ELR (cell line): ENCODE results near the gene USP36.
"Not testable (repeated sequence)": the region's sequence is repeated elsewhere in the genome, so short reads cannot be mapped to it uniquely, and the experiment has no call there.

ENCODE experiments used
- DNase-seq: peaks from one replicate; pipeline ENCODE4 v3.0.0-alpha.2; 2015; ENCODE audit warnings: low read depth

Gene USP36

DNA sequence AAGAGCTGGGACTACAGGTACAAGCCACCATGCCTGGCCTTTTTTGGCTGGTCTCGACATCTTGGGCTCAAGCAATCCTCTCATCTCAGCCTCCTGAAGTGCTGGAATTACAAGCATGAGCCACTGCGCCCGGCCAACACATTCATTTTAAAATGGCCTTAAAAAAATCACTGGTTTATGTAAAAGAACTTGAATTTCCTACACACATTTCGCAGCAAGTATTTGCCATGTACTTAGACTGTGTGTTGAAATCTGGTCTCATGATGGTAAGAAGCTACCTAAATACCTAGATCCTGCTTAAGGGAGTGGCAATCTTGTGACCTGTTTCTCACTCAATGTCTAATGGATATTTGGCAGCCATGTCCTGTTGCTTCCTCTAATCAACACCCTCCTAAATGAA, 50.1 kb downstream of the USP36 start:
- no peak for DNase-seq

- DNase-seq: no peak
Observed at GRCh38 chr17:78789663-78790181, 50.9 kb downstream of the USP36 start.

DNA sequence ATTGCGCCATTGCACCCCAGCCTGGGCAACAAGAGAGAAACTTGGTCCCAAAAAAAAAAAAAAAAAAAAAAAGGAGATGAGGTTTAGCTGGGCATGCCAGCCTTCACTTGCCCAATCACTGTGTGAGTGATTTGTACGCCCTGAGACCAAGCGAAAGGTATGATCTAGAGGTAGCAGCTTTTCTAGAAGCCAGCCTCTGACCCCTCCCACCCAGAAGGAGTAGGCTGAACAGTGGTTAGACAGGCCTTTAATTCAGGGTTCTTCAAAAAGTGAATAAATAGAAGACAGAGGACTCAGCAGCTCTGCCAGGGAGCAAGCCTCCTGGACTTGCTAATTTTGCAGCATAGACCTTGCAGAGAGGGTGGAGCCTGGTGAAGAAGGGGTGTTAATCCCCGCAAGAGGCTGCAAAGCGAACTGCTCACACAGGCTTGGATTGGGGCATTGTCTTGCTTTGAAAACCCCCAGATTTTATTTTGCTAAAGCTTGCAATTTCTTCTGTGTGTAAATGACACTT, 51.4 kb downstream of the USP36 start:
- no peak for DNase-seq

- DNase-seq: no peak
Observed at GRCh38 chr17:78788451-78788850, 52.2 kb downstream of the USP36 start.

- DNase-seq: no peak
Observed at GRCh38 chr17:78787444-78787843, 53.2 kb downstream of the USP36 start.

- DNase-seq: no peak
Observed at GRCh38 chr17:78785663-78786057, 55.0 kb downstream of the USP36 start.

DNA sequence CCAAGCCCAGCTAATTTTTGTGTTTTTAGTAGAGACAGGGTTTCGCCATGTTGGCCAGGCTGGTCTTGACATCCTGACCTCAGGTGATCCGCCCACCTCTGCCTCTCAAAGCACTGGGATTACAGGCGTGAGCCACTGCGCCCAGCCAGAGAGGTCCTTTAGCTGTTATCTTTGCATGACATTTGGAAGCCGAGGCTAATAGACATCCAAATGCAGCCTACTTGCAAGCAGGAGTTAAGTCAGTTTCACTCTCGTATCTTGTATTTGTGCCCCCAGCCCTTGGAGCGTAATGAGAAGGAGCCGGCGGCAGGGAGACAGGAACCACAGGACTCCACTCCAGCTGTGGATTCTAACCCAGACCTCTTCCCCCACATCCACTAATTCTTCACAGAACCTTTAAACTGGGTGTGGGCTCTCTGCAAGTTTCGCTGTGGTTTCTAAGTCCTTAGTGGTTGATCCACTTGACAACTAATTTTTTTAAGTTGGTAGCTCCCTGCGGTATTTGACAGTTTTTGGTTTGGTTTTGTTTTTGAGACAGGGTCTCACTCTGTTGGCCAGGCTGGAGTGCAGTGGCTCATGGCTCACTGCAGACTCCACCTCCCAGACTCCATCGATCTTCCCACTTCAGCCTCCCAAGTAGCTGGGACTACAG, 55.5 kb downstream of the USP36 start:
- DNase-seq: no peak

GRCh38 chr17:78784352-78784751, 56.3 kb downstream of the USP36 start:
- DNase-seq: no peak

- DNase-seq: no peak
Observed at GRCh38 chr17:78783711-78784324, 56.8 kb downstream of the USP36 start.

DNA sequence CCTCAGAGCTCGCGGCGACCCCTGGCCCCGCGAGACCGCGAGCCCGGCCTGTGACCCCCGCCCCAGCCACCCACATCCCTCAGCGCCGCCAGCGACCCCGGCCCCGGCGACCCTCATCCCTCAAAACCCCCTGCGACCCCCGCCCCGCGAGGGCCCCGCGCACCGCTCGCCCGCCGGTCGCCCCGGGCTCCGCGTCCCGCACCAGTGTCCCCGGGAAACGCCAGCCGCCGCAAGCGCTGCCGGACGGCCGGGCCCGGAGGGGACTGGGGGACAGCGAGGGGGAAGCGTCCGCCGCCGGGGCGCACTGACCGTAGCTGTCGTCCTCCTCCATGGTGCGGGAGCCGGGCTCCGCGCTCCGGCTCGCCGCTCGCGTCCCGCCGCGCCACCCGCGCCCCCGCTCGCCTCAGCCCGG, 58.7 kb downstream of the USP36 start, which contains the start of gene CYTH1:
TSS of gene CYTH1 (minus strand) at position 381 of the 412 bp plus-strand sequence. CDS start at position 331, 50 bp downstream.
- DNase-seq: no peak

GRCh38 chr17:78781104-78781892, 59.3 kb downstream of the USP36 start:
- peak; percentile 63 for DNase-seq

DNA sequence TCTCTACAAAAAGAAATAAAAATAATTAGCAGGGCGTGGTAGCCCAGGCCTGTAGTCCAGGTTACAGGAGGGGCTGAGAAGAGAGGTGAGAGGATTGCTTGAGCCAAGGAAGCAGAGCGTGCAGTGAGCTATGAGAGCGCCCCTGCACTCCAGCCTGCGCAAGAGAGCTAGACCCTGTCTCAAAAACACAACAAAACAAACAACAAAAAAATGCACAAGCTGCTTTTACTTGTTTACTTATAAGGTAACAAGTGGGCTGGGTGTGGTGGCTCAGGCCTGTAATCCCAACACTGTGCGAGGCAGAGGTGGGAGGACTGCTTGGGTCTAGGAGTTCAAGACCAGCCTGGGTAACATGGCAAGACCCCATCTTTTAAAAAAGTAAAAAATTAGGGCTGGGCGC, 60.3 kb downstream of the USP36 start:
- DNase-seq: no peak

DNA sequence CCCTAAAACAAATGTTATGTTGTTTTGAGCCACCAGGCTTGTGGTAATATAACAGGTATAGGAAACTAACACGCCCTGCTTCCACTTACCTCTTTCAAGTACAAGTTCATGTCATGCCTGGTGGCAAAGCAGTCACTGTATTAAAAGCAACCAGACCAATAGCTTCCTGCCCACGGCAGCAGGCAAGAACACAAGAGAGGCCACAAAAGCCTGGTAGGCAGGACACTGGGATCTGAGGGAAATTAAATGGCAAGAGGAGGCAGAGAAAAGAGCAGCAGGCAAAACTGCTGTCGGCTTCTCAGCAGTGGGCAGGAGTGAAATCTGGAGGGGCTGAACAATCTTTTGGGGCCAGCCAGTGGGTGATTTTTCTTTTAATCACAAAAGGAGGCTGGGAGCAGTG, 60.8 kb downstream of the USP36 start:
- DNase-seq: no peak

GRCh38 chr17:78779286-78779651, 61.3 kb downstream of the USP36 start:
- DNase-seq: not testable (repeated sequence)

DNA sequence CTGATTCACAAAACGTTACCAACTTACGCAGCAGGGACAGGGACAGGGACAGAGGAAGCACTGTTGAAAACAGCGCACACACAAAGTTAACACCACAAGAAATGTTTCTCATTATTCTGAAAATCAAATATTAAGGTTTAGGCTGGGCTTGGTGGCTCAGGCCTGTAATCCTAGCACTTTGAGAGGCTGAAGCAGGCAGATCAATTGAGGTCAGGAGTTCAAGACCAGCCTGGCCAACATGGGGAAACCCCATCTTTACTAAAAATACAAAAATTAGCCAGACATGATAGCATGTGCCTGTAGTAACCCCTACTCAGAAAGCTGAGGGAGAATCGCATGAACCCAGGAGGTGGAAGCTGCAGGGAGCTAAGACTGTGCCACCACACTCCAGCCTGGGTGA, 62.7 kb downstream of the USP36 start:
- no peak for DNase-seq

GRCh38 chr17:78774956-78775571, 65.5 kb downstream of the USP36 start:
- no peak for DNase-seq

DNA sequence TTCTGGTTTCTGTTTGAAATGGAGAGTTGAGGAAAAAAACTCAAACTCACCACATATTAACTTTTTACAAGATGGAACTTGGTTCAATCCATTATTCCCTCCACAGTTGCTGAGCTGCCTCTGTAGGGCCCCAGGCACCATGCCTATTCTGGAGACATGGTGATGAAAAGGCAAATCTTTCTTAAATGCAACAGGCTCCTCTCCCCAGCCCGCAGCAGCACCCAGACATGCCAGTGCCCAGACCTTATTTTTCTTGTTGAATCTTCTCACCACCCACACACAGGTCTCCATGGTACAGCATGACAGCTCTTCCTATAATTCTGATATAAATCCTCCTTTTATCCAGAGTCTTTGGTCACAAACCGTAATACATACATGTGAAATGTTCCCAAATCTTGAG, 66.2 kb downstream of the USP36 start:
- DNase-seq: no peak

DNA sequence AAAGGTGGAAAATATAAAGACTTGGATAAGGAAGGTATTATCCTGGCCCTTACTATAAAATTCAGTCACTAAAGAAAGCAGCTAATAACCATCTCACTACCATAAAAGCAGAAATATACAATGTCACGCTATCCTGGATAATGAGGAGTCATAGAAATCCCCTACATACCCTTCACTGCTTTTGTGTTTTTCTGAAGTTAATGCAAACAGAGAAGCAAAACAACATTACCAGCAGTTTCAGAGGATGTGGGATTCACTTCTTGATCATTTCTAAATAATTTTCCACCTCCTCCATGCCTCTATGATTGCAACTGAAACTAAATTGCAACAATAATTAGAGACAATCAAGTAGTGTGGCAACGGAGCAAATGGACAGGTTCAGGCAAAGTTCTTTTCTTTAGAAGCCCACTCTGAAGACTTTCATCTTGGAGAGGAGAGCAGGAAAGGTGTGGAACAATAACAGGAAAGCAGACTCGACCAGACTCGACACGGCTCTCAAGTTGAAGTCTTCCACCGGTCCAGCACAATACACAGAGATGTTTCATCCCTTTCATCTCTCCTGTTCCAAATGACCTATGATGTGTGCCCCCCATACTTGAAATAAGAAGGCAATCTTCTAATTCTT, 68.7 kb downstream of the USP36 start:
- no peak for DNase-seq

GRCh38 chr17:78769196-78769773, 71.3 kb downstream of the USP36 start:
- no peak for DNase-seq

DNA sequence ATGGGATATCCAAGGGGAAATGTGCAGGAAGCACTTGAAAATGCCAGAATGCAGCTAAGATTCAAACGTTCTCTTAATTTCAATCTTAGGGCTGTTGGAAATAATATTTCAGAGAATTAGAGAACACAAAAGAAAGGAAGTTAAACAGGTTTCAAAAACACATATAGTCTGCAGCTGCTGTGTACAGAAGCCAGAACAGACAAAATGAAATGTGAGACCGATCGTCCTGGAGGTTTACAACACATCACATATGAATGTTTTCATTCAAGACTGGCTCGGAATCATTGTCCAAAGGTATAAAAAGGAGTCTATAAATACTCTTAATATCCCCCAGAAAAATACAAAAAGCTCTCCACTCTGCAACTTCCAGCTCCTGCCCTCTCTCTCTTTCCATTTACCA, 72.8 kb downstream of the USP36 start:
- DNase-seq: no peak

GRCh38 chr17:78766743-78767294, 73.8 kb downstream of the USP36 start:
- no peak for DNase-seq
